ES-I3 (cell line): ENCODE measurements around the gene TRABD2A.

Source experiments
- H3K36me3 ChIP-seq: 2 replicates; pipeline ENCODE4 v1.6.1; 2013; ENCODE audit warnings: mild to moderate bottlenecking, low read length, control low read depth, moderate library complexity; ENCODE audit not compliant: insufficient read depth
- H3K4me1 ChIP-seq: 2 replicates; pipeline ENCODE4 v1.6.1; 2013; ENCODE audit warnings: mild to moderate bottlenecking, control low read depth, low read length; ENCODE audit not compliant: insufficient read depth
- H3K9ac ChIP-seq: 2 replicates; pipeline ENCODE4 v1.6.1; 2013; ENCODE audit warnings: low read depth, mild to moderate bottlenecking, low read length, moderate library complexity
- H3K9me3 ChIP-seq: 2 replicates; pipeline ENCODE4 v1.6.1; 2013; ENCODE audit warnings: mild to moderate bottlenecking, low read length, moderate library complexity; ENCODE audit not compliant: control insufficient read depth, insufficient read depth

TRABD2A gene

DNA sequence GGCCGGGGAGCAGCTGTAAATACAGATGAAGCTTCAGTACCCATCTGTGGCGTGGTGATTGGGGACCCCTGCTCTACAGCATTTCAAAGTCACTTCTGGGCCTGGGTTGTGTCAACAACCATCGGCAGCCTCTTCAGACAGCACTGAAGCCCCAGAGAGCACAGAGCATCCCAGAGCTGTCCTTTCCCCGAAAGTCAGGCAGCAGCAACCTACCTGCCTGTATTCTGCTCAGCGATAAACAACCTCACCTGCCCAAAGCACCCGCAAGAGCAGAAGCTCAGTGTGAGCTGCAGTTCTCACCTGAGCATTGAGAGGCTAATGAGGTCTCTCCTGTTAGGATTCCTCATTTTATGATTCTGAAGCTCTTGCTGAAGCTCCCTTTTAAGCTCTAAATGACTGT lies 19.3 kb downstream of the TRABD2A start:
- no peak overlapping the region for H3K9ac ChIP-seq
- H3K9me3 ChIP-seq = no peaks in the 10 kb centered on the region
- no peaks in the 10 kb centered on the region for H3K36me3 ChIP-seq
- H3K4me1 ChIP-seq = 0 out of 2 replicates have a peak, but pooled peaks cover 6% of the 10 kb centered on the region

DNA sequence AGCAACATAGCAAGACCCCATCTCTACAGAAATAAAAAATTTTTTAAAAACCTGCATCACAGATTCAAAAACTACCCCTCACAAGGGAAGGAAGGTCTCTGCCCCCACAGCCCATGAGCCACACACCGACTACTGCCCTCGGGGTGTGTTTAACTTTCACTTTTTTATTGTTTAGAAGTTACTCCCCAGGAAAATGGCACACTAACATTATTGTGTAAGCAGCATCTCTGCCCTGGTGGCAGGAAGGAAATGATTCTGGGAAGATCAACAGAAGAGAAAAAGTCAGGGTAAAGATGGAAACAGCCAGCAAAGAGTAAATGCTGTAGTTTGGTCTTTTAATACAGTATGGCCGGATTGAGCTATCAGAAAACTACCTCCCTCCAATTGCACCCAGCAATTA lies 21.9 kb downstream of the TRABD2A start:
- Histone ChIP-seq H3K36me3 (no peaks in the 10 kb centered on the region), H3K9ac (no peak overlapping the region), H3K9me3 (no peaks in the 10 kb centered on the region), H3K4me1 (peaks cover 23% of the 10 kb centered on the region)

DNA sequence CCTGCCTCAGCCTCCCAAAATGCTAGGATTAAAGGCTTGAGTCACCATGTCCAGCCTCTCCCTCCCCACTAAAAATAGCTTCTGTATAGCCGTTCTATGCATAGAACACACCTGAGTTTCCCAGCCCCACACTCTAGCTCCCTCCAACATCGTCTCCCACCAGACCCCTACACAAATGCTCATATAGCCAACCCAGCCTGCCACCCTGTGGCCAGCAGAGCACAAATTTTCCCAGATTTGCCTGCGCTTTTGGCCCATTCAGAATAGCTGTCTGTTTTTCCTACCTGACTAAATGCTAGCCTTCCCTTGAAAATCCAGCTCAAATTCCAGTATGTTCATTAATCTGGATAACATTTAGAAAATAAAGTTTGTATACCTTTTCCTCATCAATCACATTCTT lies 22.8 kb downstream of the TRABD2A start:
- Histone ChIP-seq H3K9ac (no peak overlapping the region), H3K9me3 (no peaks in the 10 kb centered on the region), H3K36me3 (no peaks in the 10 kb centered on the region), H3K4me1 (peaks cover 23% of the 10 kb centered on the region)

DNA sequence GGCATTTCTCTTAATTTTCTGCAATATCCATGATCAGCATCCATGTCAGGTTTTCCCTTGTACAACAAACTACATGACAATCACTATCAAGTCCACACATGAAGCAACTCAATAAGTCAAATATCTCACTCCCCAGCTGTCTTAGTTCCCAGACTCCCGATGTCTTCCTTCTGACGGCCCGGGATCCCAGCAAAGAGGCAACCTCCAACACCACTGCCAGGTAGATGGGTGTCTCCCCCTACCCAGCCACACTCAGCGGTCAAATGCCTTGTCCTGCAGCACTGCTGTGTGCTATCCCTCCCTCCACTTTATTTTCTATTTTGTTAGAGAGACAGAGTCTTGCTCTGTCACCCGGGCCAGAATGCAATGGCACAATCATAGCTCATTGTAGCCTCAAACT lies 23.3 kb downstream of the TRABD2A start:
- H3K9ac ChIP-seq = no peak overlapping the region
- no peaks in the 10 kb centered on the region for H3K36me3 ChIP-seq
- peaks cover 23% of the 10 kb centered on the region for H3K4me1 ChIP-seq
- no peaks in the 10 kb centered on the region for H3K9me3 ChIP-seq

DNA sequence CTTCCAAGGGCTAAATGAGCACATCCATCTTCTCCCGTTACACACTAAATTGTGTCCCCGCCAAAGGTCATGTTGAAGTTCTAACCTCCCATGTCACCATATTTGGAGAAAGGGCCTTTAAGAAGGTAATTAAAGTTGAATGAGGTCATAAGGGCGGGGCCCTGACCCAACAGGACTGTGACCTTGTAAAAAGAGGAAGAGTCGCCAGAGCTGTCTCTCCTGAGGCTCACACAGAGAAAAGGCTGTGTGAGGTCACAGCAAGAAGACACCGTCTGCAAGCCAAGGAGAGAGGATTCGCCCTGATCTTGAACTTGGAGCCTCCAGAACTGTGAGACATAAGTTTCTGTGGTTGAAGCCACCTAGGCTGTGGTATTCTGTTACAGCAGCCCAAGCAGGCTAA lies 24.1 kb downstream of the TRABD2A start:
- Histone ChIP-seq H3K9me3 (no peaks in the 10 kb centered on the region), H3K9ac (no peak overlapping the region), H3K36me3 (no peaks in the 10 kb centered on the region), H3K4me1 (peaks cover 23% of the 10 kb centered on the region)

DNA sequence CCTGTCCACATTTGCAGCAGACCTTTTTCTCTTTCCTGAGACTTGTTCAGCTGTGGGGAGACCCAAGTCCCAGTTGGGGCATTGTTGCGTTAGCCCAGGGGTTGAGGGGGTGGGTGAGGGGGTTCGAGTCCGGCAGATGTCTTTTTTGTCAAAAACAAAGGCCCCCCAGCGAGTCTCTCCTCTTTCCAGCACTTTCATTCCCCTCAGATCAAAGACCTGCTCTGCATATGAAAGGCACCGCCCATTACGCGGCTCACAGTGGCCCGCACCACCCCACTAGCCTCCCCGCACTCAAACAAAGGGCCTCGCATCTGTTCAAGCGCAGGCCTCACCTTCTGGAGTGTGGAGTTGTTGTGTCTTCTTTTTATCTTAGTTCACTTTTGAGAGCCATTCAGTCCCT lies 25.2 kb downstream of the TRABD2A start:
- H3K36me3 ChIP-seq = no peaks in the 10 kb centered on the region
- H3K9me3 ChIP-seq = no peaks in the 10 kb centered on the region
- H3K4me1 ChIP-seq = peaks cover 23% of the 10 kb centered on the region
- H3K9ac ChIP-seq = no peak overlapping the region

DNA sequence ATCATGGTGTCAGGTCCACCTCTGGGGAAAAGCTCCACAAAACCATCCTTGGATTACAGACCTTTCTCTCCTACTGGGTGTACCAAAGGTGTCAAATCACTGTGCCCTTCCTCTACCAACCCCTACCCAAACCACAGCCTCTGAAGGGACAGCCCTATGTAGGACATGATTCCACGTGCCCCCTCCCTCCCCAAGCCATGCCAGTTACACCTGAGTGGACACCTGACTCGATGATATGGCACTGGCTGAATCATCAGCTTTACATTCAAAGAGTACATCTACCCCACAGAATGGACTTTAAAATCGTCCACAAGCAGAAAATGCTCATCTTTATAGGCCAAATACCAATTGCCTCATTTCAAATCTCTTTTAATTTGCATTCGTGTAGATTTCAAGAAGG lies 26.0 kb downstream of the TRABD2A start:
- Histone ChIP-seq H3K9ac (no peak overlapping the region), H3K4me1 (peaks cover 23% of the 10 kb centered on the region), H3K36me3 (no peaks in the 10 kb centered on the region), H3K9me3 (no peaks in the 10 kb centered on the region)

DNA sequence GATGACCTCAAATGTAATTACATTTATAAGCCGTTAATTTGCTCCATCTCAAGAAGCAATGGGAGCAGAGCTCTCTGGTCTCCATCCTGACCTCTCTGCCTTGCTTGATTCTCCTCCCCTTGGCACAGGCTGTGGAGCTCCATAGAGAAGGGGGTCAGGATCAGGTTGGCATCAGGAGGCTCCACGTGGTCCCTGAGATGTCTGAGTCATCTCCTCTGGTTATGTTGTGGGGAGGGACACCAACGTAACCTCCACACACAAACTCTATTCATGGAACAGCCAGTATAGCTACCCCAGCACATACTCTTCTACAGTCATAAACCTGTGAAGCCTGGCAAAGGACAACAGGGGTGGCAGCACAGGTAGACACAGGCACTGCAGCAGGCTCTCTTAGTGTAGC lies 29.0 kb downstream of the TRABD2A start:
- Histone ChIP-seq H3K9me3 (no peaks in the 10 kb centered on the region), H3K4me1 (peaks cover 20% of the 10 kb centered on the region), H3K36me3 (no peaks in the 10 kb centered on the region), H3K9ac (no peak overlapping the region)

DNA sequence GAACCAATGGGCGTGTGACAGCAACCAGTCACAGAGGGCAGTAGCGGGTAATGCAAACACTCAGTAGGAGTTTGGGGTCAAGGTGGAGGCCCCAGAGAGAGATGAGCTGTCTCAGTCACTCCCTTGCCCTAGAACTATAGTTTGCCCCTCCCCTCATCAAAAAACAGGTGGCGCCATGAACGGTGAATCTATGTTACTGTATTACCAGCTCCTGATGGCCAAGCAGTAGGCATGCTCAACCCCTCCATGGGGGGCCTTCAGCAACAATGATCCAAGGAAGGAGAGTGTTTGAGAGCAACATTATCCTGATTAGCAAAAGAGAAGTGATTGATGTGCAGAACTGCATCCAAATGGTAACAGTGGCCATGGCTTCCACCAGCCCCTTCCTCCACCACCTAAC lies 30.4 kb downstream of the TRABD2A start:
- peaks cover 9% of the 10 kb centered on the region for H3K4me1 ChIP-seq
- H3K36me3 ChIP-seq = no peaks in the 10 kb centered on the region
- H3K9me3 ChIP-seq = no peaks in the 10 kb centered on the region

DNA sequence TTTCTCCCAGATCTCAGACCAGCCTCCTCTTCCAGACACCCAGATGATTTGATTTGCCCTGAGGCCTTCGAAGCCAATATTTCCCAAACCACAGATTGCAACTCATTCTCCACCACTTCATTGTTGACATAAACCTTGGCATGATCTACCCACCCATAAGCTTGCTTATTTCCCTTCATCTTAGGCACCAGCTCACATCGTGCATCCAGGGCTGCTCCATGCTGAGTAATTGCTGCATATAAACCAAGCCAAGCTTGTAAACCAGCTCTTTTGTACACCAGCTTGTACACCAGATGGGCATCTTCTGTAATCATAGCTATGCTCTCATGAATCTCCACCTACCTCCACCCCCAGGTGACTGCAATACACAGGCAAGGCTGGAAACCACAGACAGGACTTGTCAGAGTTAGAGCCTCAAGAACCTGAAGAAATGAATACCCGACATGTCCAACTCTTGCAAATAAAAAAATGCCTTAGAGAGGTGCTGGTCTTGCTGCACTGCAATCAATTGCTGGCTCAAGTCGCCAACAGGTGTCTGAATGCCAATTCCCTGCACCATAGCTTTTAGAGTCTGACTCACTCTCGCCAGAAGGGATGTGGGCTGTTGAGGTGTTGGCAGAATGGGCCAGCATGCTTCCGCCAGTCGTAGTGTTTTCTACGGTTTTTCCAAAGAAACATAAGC lies 31.5 kb downstream of the TRABD2A start:
- H3K4me1 ChIP-seq = no peaks in the 10 kb centered on the region
- H3K36me3 ChIP-seq = no peaks in the 10 kb centered on the region
- H3K9me3 ChIP-seq = no peaks in the 10 kb centered on the region
- no peak overlapping the region for H3K9ac ChIP-seq

More for the DNA sequence above, 30.4 kb downstream of the TRABD2A start:
- H3K9ac ChIP-seq = no peak overlapping the region

DNA sequence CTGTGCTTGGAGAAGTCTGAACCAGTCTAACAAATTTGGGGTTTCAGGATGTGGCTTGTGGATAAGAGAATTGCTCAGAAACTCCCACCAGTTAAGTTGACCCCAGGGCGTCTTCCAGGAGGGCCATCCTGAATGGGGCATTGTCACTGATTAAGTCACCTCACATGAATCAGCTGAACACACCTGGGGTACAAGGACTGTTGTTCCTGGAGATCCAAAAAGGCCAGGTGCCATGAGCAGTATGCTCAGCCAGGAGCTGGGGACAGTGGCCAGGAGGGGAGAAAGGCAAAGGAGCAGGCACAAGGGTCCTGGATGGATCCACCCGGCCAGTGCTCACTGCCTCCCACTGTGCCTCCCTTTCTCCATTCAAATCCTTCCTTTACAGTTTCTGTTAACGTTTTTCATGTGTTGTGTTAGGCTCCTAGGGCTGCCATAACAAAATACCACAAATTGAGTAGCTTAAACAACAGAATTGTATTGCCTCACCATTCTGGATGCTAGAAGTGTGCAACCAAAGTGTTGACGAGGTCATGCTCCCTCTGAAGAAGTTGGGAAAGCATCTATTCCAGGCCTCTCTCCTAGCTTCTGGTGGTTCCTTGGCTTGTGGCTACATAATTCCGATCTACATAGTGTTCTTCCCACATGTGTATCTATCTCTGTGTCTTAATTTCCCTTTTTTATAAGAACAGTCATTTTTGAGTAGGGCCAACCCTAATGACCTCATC lies 33.4 kb downstream of the TRABD2A start:
- no peaks in the 10 kb centered on the region for H3K9me3 ChIP-seq
- no peaks in the 10 kb centered on the region for H3K4me1 ChIP-seq
- H3K9ac ChIP-seq = no peak overlapping the region
- H3K36me3 ChIP-seq = no peaks in the 10 kb centered on the region

DNA sequence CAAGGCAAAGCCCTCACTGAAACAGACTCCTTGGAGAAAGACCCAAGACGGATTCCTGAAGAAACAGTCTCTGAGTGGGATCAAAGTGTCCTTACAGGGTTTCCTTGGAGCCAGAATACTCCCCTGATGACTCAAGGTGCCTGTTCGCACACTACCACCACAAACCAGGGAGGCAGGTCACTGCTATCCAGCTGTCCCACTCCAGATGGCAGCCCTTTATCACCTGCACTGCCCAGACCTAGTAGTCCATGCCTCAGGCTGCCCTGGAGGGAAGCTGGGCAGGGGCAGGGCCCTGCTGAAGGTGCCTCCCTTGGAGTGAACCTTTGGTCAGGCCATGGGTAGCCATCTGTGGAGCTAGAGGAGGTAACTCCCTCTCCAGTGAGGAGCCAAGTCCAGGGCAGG lies 34.1 kb downstream of the TRABD2A start:
- H3K9ac ChIP-seq = no peak overlapping the region
- no peaks in the 10 kb centered on the region for H3K36me3 ChIP-seq

DNA sequence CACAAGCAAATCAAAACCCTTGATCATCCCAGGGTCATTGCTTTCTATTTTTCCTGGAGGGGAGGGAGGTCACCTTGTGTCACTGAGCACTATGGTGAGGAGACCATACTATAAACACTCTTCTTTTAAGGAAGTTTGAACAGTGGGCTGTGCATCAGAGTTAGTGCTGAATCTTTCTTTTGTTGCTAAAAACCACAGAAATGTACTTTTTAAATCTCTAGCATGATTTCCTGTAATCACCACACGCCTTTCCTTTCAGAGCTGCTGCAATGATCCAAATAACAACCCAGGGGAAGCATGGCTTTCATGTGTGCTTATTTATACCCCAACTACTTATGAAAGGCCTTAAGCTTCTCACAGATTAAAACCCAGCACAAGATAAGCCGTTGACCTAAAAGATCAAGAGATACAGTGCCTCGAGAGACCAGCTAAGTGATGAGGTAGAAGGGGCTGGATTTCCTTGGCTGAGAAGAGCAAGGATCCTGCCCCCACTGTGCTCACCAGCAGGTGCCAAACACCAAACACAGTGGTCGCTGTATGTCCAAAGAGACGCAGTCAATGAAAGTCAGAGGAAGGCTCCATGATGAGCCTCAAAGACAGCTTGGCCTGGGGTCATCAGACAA lies 34.7 kb downstream of the TRABD2A start:
- Histone ChIP-seq H3K4me1 (no peaks in the 10 kb centered on the region), H3K9me3 (no peaks in the 10 kb centered on the region), H3K9ac (no peak overlapping the region), H3K36me3 (no peaks in the 10 kb centered on the region)

More for the DNA sequence above, 34.1 kb downstream of the TRABD2A start:
- Histone ChIP-seq H3K9me3 (no peaks in the 10 kb centered on the region), H3K4me1 (no peaks in the 10 kb centered on the region)

DNA sequence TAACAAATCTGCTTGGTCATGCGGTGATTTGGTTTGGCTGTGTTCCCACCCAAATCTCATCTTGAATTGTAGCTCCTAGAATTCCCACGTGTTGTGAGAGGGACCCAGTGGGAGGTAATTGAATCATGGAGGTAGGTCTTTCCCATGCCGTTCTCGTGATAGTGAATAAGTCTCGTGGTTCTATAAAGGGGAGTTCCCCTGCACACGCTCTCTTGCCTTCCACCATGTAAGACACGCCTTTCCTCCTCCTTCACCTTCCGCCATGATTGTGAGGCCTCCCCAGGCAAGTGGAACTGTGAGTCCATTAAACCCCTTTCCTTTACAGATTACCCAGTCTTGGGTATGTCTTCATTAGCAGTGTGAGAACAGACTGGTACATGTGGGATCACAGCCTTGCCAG lies 36.7 kb downstream of the TRABD2A start:
- H3K4me1 ChIP-seq = no peaks in the 10 kb centered on the region
- H3K9ac ChIP-seq = no peak overlapping the region
- no peaks in the 10 kb centered on the region for H3K9me3 ChIP-seq
- H3K36me3 ChIP-seq = no peaks in the 10 kb centered on the region

DNA sequence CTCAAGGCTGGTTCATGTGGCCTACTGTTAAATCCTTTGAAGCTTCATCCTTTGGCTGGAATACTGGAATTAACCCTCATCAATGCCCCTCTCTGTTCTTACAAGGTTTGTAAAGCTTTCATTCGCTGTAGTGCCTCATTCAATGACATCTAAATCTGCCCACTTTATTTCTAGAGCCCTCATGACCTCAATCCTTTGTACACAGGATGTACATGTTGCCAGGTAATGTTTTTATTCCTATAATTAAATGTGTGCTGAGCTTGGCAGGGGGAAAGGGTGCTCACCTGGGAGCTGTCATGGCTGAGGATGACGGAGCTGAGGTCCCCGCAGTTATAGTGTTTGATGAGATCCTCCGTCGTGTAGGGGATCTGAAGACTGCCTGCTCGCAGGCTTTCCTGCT lies 39.3 kb downstream of the TRABD2A start:
- Histone ChIP-seq H3K36me3 (no peaks in the 10 kb centered on the region), H3K9me3 (peaks cover 2% of the 10 kb centered on the region; the same call in 1 of the 2 replicates), H3K9ac (no peak overlapping the region), H3K4me1 (no peaks in the 10 kb centered on the region)
